Osteocyte (in vitro differentiated cells): ENCODE data around the gene TNFSF10. TPM values are rescaled to one million over a fixed set of nuclear protein-coding genes. Genes with fewer than 3 reads are reported as not detected.

Experiments
- DNase-seq: peaks from one replicate; pipeline ENCODE4 v3.0.0; 2021; ENCODE audit warnings: mixed read lengths; ENCODE audit not compliant: unreplicated experiment; ENCODE audit errors: extremely low spot score
- H3K27ac Mint-ChIP-seq: one replicate; pipeline ENCODE4 v1.8.0; 2021; ENCODE audit warnings: mild to moderate bottlenecking, mixed read lengths; ENCODE audit not compliant: unreplicated experiment
- H3K27me3 Mint-ChIP-seq: one replicate; pipeline ENCODE4 v1.8.0; 2021; ENCODE audit warnings: mixed read lengths; ENCODE audit not compliant: unreplicated experiment
- H3K36me3 Mint-ChIP-seq: one replicate; pipeline ENCODE4 v1.8.0; 2021; ENCODE audit warnings: mixed read lengths; ENCODE audit not compliant: unreplicated experiment
- H3K4me1 Mint-ChIP-seq: one replicate; pipeline ENCODE4 v1.8.0; 2021; ENCODE audit warnings: mixed read lengths; ENCODE audit not compliant: unreplicated experiment
- H3K4me3 Mint-ChIP-seq: one replicate; pipeline ENCODE4 v1.8.0; 2021; ENCODE audit warnings: mild to moderate bottlenecking, moderate library complexity, mixed read lengths; ENCODE audit not compliant: unreplicated experiment
- H3K9me3 Mint-ChIP-seq: one replicate; pipeline ENCODE4 v1.8.0; 2021; ENCODE audit warnings: mixed read lengths; ENCODE audit not compliant: unreplicated experiment
- CTCF ChIP-seq: fragments of 200-600 bp; sonication (generic); IDR thresholded peaks from 2 replicates; pipeline ENCODE4 v1.5.0; 2021; ENCODE audit warnings: antibody characterized with exemption, mild to moderate bottlenecking, moderate library complexity
- total RNA-seq: library from RNA; stranded (reverse); gene quantifications from 2 replicates; pipeline ENCODE4 v1.2.1, GENCODE V29; 2021

The TNFSF10 gene
- total RNA-seq, 1 donor from 2014 or later = not detected

- peaks cover 15% of the 10 kb centered on the region for H3K27me3 Mint-ChIP-seq
- peaks cover 10% of the 10 kb centered on the region for H3K9me3 Mint-ChIP-seq
- no peak overlapping the region for H3K4me3 Mint-ChIP-seq
- H3K36me3 Mint-ChIP-seq = peaks cover 2% of the 10 kb centered on the region
- H3K27ac Mint-ChIP-seq = no peak overlapping the region
- H3K4me1 Mint-ChIP-seq = peaks cover 5% of the 10 kb centered on the region
- no peak for TF ChIP-seq CTCF
- no peak for DNase-seq
Measured at GRCh38 chr3:172467170-172467824, 55.9 kb downstream of the TNFSF10 start.

- H3K27me3 Mint-ChIP-seq = peaks cover 15% of the 10 kb centered on the region
- H3K27ac Mint-ChIP-seq = no peak overlapping the region
- no peaks in the 10 kb centered on the region for H3K36me3 Mint-ChIP-seq
- no peak for TF ChIP-seq CTCF
- no peak for DNase-seq
- H3K4me3 Mint-ChIP-seq = no peak overlapping the region
- peaks cover 4% of the 10 kb centered on the region for H3K9me3 Mint-ChIP-seq
- H3K4me1 Mint-ChIP-seq = peaks cover 5% of the 10 kb centered on the region
Measured at GRCh38 chr3:172466553-172467130, 56.6 kb downstream of the TNFSF10 start.

- peaks cover 3% of the 10 kb centered on the region for H3K4me1 Mint-ChIP-seq
- H3K4me3 Mint-ChIP-seq = no peak overlapping the region
- peaks cover 14% of the 10 kb centered on the region for H3K27me3 Mint-ChIP-seq
- H3K27ac Mint-ChIP-seq = no peak overlapping the region
- TF ChIP-seq CTCF = no peak
- no peaks in the 10 kb centered on the region for H3K36me3 Mint-ChIP-seq
- H3K9me3 Mint-ChIP-seq = peaks cover 3% of the 10 kb centered on the region
- DNase-seq = no peak
Measured at GRCh38 chr3:172465281-172465680, 57.9 kb downstream of the TNFSF10 start.

GRCh38 chr3:172464306-172464705, 58.9 kb downstream of the TNFSF10 start:
- H3K36me3 Mint-ChIP-seq = no peaks in the 10 kb centered on the region
- H3K27ac Mint-ChIP-seq = no peak overlapping the region
- peaks cover 14% of the 10 kb centered on the region for H3K27me3 Mint-ChIP-seq
- H3K4me1 Mint-ChIP-seq = peaks cover 3% of the 10 kb centered on the region
- H3K4me3 Mint-ChIP-seq = no peak overlapping the region
- no peak for DNase-seq
- TF ChIP-seq CTCF = no peak
- H3K9me3 Mint-ChIP-seq = peaks cover 3% of the 10 kb centered on the region

GRCh38 chr3:172461530-172462138, 61.6 kb downstream of the TNFSF10 start:
- Mint-ChIP-seq H3K36me3 (no peaks in the 10 kb centered on the region), H3K27ac (no peak overlapping the region), H3K27me3 (peaks cover 9% of the 10 kb centered on the region), H3K9me3 (peaks cover 3% of the 10 kb centered on the region), H3K4me3 (no peak overlapping the region), H3K4me1 (no peaks in the 10 kb centered on the region)
- peak; percentile 74 for TF ChIP-seq CTCF
- DNase-seq = no peak
